ENCODE measurements around the gene PLPPR3. TPM values are rescaled to one million over a fixed set of nuclear protein-coding genes. Genes with fewer than 3 reads are reported as not detected.

The PLPPR3 gene
- total RNA-seq, 1 donor from 2014 or later: 0.75 TPM

GRCh38 chr19:800360-801029 lies 21.3 kb downstream of the PLPPR3 start:
- DNase-seq (ENCODE audit: low read depth): no peak
- TF ChIP-seq, protein P1, sequence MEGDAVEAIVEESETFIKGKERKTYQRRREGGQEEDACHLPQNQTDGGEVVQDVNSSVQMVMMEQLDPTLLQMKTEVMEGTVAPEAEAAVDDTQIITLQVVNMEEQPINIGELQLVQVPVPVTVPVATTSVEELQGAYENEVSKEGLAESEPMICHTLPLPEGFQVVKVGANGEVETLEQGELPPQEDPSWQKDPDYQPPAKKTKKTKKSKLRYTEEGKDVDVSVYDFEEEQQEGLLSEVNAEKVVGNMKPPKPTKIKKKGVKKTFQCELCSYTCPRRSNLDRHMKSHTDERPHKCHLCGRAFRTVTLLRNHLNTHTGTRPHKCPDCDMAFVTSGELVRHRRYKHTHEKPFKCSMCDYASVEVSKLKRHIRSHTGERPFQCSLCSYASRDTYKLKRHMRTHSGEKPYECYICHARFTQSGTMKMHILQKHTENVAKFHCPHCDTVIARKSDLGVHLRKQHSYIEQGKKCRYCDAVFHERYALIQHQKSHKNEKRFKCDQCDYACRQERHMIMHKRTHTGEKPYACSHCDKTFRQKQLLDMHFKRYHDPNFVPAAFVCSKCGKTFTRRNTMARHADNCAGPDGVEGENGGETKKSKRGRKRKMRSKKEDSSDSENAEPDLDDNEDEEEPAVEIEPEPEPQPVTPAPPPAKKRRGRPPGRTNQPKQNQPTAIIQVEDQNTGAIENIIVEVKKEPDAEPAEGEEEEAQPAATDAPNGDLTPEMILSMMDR (conservative IDR thresholded peaks at IDR 0.05; ENCODE audit: low read depth, low read length): no peak
- H3K4me3 ChIP-seq (ENCODE audit: low read depth, low read length): peak overlapping the region; percentile 92

GRCh38 chr19:799076-799881 lies 22.5 kb downstream of the PLPPR3 start:
- peak overlapping the region; percentile 92 for H3K4me3 ChIP-seq (ENCODE audit: low read depth, low read length)
- DNase-seq (ENCODE audit: low read depth): no peak
- TF ChIP-seq, protein P1 (conservative IDR thresholded peaks at IDR 0.05; ENCODE audit: low read depth, low read length): peak; percentile 33

- TF ChIP-seq, protein P1 (conservative IDR thresholded peaks at IDR 0.05; ENCODE audit: low read depth, low read length): no peak
- no peak for DNase-seq (ENCODE audit: low read depth)
- peak overlapping the region; percentile 92 for H3K4me3 ChIP-seq (ENCODE audit: low read depth, low read length)
Measured at GRCh38 chr19:798415-799075, 23.2 kb downstream of the PLPPR3 start.

DNA sequence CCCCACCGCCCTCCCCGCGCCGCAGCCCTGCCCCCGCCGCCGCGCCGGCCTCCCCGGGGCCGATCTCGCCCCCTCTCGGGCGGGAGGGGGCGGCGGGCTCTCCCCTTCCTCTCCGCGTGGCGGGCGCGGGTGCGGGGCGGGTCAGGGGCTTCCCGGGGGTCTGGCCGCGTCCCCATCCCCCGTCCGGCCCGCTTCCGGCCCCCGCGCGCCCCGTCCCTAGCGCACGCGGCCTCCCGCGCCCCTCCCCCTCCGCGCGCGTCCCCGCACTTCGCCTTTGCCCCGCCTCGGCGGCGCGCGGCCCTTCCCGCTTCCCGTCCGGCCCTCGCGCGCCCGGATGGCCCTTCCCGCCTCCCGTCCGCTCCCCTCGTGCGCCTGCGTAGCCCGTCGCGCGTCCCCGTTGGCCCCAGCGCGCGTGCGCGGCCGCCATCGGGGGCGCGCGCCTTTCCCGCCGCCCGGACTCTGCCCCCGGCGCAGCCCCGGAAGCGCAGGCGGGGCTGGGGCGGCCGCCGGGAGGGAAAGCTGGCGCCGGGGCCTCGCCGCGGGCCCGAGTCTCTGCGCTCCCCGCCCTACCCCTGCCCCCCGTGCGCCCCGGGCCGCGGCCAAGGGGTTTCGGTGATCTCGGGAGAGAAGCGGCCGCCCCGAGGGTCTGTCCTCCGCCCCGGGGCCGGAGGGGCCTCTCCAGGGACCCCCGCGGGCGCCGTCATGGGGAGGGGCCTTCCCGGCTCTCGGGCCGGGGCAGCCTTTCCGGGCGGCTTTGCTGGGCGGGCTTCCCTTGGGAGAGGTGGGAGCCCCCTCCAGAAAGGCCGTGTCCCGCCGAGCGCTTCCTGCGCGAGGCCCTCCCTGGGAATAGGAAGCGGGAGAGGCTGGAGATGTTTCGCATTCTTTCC lies 24.0 kb downstream of the PLPPR3 start:
- DNase-seq (ENCODE audit: low read depth): no peak
- H3K4me3 ChIP-seq (ENCODE audit: low read depth, low read length): peak overlapping the region; percentile 92
- TF ChIP-seq, protein P1 (conservative IDR thresholded peaks at IDR 0.05; ENCODE audit: low read depth, low read length): no peak

DNA sequence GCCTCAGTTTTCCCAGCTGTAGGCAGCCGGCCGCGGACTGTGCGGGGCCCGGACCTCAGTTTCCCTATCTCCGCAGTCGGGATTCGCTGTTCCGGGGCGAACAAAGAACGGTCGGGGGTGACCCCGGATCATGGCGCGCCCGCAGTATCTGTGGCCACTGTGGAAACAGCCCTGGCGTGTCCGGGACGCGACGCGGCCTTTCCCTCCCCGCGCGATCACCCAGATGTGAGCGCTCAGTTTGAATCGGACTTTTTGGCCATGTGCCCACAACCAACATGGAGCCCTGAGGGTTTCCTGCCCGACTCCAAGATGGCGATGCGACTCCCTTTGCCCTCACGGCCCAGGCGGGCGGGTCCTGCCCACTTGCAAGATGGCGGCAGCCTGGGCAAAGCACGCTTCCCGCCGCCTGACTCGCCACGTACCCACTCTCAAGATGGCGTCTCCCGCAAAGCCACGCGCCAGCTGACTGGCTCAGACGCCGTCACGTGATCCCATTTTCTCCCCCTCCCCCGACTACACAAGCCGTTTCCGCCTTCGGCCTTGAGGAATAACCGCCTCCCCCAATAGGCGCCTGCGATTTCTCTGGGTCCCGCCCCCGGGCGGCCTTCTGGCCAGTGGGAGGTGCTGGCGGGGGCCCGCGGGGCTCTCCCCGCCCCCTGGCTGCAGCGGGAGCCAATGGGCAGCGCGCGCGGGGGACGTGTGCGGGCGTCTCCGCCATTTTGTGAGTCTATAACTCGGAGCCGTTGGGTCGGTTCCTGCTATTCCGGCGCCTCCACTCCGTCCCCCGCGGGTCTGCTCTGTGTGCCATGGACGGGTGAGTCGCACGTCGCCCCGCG lies 24.8 kb downstream of the PLPPR3 start, which contains the start of gene PTBP1:
Gene PTBP1, plus strand, starts transcription at position 761 of the 836 bp plus-strand sequence. Its CDS starts 46 bp downstream, at position 807.
- TF ChIP-seq, protein P1 (conservative IDR thresholded peaks at IDR 0.05; ENCODE audit: low read depth, low read length): no peak
- peak; percentile 98 for DNase-seq (ENCODE audit: low read depth)
- H3K4me3 ChIP-seq (ENCODE audit: low read depth, low read length): peak within 1 kb of the TSS; percentile 92

Measured in epithelial cell of proximal tubule (primary cell).